Common myeloid progenitor, CD34-positive (primary cell): Measurements from ENCODE around the gene TEF.

ENCODE experiments used
- CTCF ChIA-PET: fragments of 350-600 bp; sonication (Branson Sonifier 250); formaldehyde crosslinking; loops from one replicate; lab custom pipeline; 2021; ENCODE audit warnings: antibody characterized with exemption; lab: Charles Lee
- POLR2A ChIA-PET: fragments of 350-600 bp; sonication (Branson Sonifier 250); formaldehyde crosslinking; loops from one replicate; lab custom pipeline; 2021; ENCODE audit warnings: antibody characterized with exemption; lab: Charles Lee
- DNase-seq, 3 donors: peaks; one replicate each; pipeline versions ENCODE4 v3.0.0 to v3.0.0-alpha.2; 2013
- H3K27ac ChIP-seq, 2 experiments: 1 replicate in 1 of 2; 2 replicates in 1 of 2; pipeline ENCODE4 v1.7.0; 2013; ENCODE audit warnings: inconsistent platforms in 2 of 2, low read length in 2 of 2, mild to moderate bottlenecking in 2 of 2, low read depth in 1 of 2, moderate library complexity in 1 of 2; ENCODE audit not compliant: severe bottlenecking in 2 of 2, insufficient read depth in 1 of 2, poor library complexity in 1 of 2
- H3K27me3 ChIP-seq, 5 experiments: replicated peaks in 2 of 5; 1 replicate in 3 of 5; 2 replicates in 2 of 5; pipeline versions ENCODE4 v1.6.1 to v1.7.0; 2013; ENCODE audit warnings: low read length in 4 of 5, mild to moderate bottlenecking in 2 of 5, moderate library complexity in 2 of 5, inconsistent platforms in 1 of 5; ENCODE audit not compliant: insufficient read depth in 5 of 5, control insufficient read depth in 4 of 5
- H3K36me3 ChIP-seq, 4 experiments: 1 replicate in 2 of 4; 2 replicates in 2 of 4; pipeline versions ENCODE4 v1.6.1 to v1.7.0; 2013; ENCODE audit warnings: low read length in 3 of 4, control low read depth in 1 of 4, mild to moderate bottlenecking in 1 of 4; ENCODE audit not compliant: control insufficient read depth in 4 of 4, insufficient read depth in 4 of 4
- H3K4me1 ChIP-seq, 4 experiments: 1 replicate in 3 of 4; 2 replicates in 1 of 4; pipeline versions ENCODE4 v1.6.1 to v1.7.1; 2013; ENCODE audit warnings: low read length in 3 of 4, mild to moderate bottlenecking in 3 of 4, control low read depth in 1 of 4, inconsistent platforms in 1 of 4, moderate library complexity in 1 of 4; ENCODE audit not compliant: control insufficient read depth in 4 of 4, insufficient read depth in 4 of 4; ENCODE audit errors: control extremely low read depth in 1 of 4
- H3K4me3 ChIP-seq, 7 experiments: 1 replicate in 4 of 7; 2 replicates in 3 of 7; pipeline versions ENCODE4 v1.5.1 to v1.7.0; 2013; ENCODE audit warnings: mild to moderate bottlenecking in 7 of 7, low read length in 6 of 7, moderate library complexity in 6 of 7, inconsistent platforms in 2 of 7, low read depth in 2 of 7, control low read depth in 1 of 7; ENCODE audit not compliant: insufficient read depth in 4 of 7, control insufficient read depth in 1 of 7; ENCODE audit errors: extremely low read depth in 1 of 7
- H3K9me3 ChIP-seq, 5 experiments: 1 replicate in 4 of 5; 2 replicates in 1 of 5; pipeline versions ENCODE4 v1.6.1 to v1.7.1; 2013; ENCODE audit warnings: low read length in 4 of 5, mild to moderate bottlenecking in 2 of 5, inconsistent platforms in 1 of 5, low read depth in 1 of 5, moderate library complexity in 1 of 5; ENCODE audit not compliant: control insufficient read depth in 4 of 5, insufficient read depth in 2 of 5; ENCODE audit errors: control extremely low read depth in 1 of 5
- WGBS: methylation state at CpG from one replicate; pipeline ENCODE4 v1.1.5; 2013; ENCODE audit not compliant: insufficient coverage; 5-methylcytosine and 5-hydroxymethylcytosine counted together

TEF gene

DNA sequence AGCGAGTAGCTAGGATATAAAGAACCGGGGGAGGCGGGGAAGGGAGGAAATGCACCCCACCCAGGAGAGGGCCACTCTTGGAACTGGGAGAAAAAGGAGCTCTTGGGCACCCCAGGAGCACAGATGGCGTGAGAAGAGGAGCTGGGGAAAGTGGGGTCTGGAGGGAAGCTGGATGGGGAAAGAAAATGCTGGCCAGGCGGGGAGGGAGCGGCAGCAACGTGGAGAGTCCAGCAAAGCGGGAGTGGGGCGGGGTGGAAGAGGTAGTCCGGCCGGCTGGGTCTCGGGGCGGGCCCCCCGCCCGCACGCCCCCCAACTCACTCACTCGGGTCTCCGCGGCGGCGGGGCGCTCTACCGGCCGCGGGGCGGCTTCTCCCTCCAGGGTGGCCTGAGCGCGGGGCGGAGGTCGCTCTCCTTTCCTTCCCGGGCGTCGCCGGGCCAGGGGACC lies 64.3 kb downstream of the TEF start:
- H3K9me3 ChIP-seq: no peaks in the 10 kb centered on the region
- ChIA-PET POLR2A (interaction anchor here (0.6 to 4.1 kb wide), 7 partner anchors 9 to 399 kb away, joined by 3 to 34 read pairs (median 6); partner anchors contain the start of genes ACO2, PHF5A and TEF), CTCF (interaction anchor here (1.1 to 2.1 kb wide), 6 partner anchors 16 to 102 kb away, joined by 3 to 9 read pairs (median 4); partner anchors contain the start of genes ACO2 and PHF5A)
- peak overlapping the region; percentile 88 to 97 for H3K27ac ChIP-seq
- peak overlapping the region; percentile 85 to 99 (median 93) for H3K4me3 ChIP-seq
- no peaks in the 10 kb centered on the region for H3K27me3 ChIP-seq
- H3K4me1 ChIP-seq: peaks cover 11 to 35% (median 29%) of the 10 kb centered on the region in 4 experiments
- H3K36me3 ChIP-seq: peaks cover 0 to 16% (median 3%) of the 10 kb centered on the region in 4 experiments
- DNase-seq: peak in 1 of 3 donors; percentile 15
- 0% methylated on average over 16 of the region's 34 CpGs for WGBS

DNA sequence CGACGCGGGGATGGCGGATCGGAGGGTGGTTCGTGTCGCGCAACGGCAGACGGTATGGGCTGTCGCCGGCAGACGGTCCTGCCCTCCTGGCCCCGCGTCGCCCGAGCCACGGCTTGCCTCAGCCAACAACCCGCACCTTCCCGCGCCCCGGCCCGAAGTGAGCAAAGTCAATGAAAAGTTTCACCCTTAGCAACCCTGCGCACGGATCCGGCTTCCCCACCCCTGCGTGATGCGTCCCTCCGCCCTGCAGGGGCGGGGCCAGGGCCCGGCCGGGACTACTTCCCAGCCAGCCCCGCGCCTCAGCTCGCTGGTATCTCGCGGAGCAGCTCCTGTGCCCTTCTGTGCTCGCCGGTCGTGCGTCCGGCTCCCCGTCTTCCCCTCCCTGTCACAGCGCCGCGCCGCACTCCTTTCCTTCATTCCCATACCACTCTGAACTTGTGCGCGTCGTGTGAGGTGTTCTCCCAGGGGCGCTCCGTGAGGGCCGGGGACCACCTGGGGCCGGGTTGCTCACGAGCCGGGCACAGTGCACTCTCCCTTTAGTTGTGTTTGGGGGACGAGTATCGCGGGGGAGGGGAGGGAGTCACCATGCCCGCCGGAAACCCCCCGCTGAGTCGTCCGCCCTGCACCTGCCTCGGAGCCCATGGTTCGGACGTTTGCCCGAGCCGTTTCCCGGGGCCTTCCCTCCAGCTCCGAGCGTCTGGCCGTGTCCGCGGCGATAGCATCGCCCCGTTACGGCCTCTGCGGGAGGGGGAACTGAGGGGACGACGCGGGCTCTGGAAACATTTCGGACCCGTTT lies 65.1 kb downstream of the TEF start, which contains the start of gene TOB2:
Gene TOB2, minus strand, starts transcription at position 163 of the 796 bp plus-strand sequence. CDS start 9,456 bp downstream, outside the sequence.
- WGBS: 0% methylated on average over 78 of the region's 85 CpGs
- Histone ChIP-seq H3K27me3 (no peaks in the 10 kb centered on the region), H3K27ac (peak within 1 kb of the TSS; percentile 88 to 97), H3K4me1 (peaks cover 11 to 35% (median 29%) of the 10 kb centered on the region in 4 experiments), H3K9me3 (no peaks in the 10 kb centered on the region), H3K36me3 (peaks cover 0 to 15% (median 2%) of the 10 kb centered on the region in 4 experiments), H3K4me3 (peak within 1 kb of the TSS; percentile 85 to 99 (median 93))
- peak; percentile 96 to 97 (median 97) for DNase-seq
- POLR2A ChIA-PET: interaction anchor here (0.6 to 4.1 kb wide), 6 partner anchors 10 to 1279 kb away, joined by 3 to 34 read pairs (median 7); partner anchors contain the start of genes ACO2, PHF5A and TEF
- CTCF ChIA-PET: interaction anchor here (1.3 to 2.1 kb wide), 4 partner anchors 15 to 103 kb away, joined by 3 to 9 read pairs (median 4); no protein-coding TSS in a partner anchor

DNA sequence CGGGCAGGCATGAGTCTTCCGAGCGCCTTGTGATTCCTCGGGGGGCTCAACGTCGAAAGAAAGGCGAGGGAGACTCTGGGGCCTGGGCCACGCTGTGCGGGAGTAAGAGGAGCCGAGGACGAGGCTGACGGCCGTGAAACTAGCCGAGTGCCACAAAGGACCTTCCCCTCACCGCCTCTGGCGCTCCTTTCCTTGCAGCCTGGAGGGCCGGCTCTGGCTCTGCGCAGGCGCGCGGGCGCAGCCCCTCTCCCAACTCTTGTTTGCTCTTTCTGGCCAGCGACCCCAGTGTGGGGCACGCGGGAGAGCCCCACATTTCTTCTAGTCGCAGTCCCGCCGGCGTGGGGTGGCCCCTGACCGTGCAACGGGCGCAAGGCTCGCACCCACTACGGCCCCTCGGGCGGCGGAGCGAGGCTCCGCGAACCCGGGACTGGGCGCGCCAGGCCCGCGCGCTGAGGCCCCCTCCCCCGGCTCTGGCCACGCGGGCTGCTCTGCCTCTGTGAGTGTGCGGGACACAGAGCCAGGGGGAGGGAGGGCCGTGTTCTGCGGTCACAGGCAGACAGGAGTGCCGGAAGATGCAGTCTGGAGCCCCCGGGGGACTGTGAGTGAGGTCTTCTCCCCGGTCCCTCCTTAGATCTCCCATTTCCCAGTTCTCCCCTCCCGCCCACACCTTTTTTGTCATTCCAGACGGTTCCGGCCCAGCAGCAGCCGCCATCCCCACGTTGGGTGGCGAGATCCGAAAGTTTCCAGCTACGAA lies 65.9 kb downstream of the TEF start:
- H3K4me3 ChIP-seq: peak overlapping the region; percentile 85 to 99 (median 93)
- ChIA-PET POLR2A (interaction anchor here (0.5 to 4.1 kb wide), 7 partner anchors 11 to 1278 kb away, joined by 3 to 34 read pairs (median 6); partner anchors contain the start of genes ACO2 and PHF5A), CTCF (interaction anchor here (1.1 kb wide), 1 partner anchor 21 kb away, joined by 4 read pairs; the partner anchor contains the start of genes ACO2 and PHF5A)
- no peaks in the 10 kb centered on the region for H3K9me3 ChIP-seq
- peak overlapping the region; percentile 88 to 97 for H3K27ac ChIP-seq
- H3K27me3 ChIP-seq: no peaks in the 10 kb centered on the region
- peaks cover 0 to 7% (median 3%) of the 10 kb centered on the region in 4 experiments for H3K36me3 ChIP-seq
- peak; percentile 62 to 80 (median 73) for DNase-seq
- H3K4me1 ChIP-seq: peaks cover 11 to 35% (median 29%) of the 10 kb centered on the region in 4 experiments
- 0% methylated on average over 47 of the region's 63 CpGs for WGBS

DNA sequence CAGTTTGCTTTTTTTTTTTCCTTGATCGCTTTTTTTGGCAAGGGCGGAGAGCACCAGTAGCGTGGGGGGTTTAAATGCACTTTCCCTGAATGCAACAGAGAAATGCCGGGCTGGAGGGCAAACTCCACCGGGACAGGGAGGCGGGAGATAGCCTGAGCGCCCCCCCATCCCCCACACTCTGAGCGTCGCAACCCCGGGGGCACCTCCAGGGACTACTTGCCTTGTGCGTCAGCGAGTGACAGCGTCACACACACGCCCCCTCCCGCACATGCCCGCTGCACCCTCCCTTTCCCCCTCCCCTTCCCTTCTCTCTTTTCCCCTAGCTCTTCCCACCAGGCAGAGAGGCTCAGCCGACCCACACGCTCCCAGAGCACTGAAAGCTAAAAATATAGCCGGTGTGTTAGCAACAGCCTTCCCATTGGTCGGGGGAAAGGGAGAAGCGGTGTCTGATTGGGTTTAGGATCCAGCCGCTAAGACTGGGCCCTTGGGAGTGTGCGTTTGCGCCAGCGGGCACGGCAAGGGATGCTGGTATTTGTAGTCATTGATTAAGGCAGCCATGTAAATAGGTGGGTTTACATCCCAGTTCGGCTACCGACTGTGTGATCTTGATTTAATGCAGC lies 66.6 kb downstream of the TEF start:
- peak; percentile 99 to 100 (median 100) for DNase-seq
- CTCF ChIA-PET: interaction anchor here (0.7 to 1.7 kb wide), 4 partner anchors 9 to 46 kb away, joined by 3 to 7 read pairs (median 5); partner anchors contain the start of genes ACO2 and PHF5A
- Histone ChIP-seq H3K36me3 (peaks cover 0 to 5% (median 0%) of the 10 kb centered on the region in 4 experiments), H3K4me3 (peak overlapping the region; percentile 85 to 99 (median 93)), H3K4me1 (peaks cover 11 to 35% (median 29%) of the 10 kb centered on the region in 4 experiments), H3K9me3 (no peaks in the 10 kb centered on the region), H3K27me3 (no peaks in the 10 kb centered on the region), H3K27ac (peak overlapping the region; percentile 88 to 97)
- POLR2A ChIA-PET: interaction anchor here (0.5 to 4.1 kb wide), 5 partner anchors 11 to 95 kb away, joined by 3 to 34 read pairs (median 3); partner anchors contain the start of genes ACO2 and PHF5A
- WGBS: 0% methylated on average over 12 of the region's 28 CpGs
